NCI-H446 (cell line): ENCODE data around the gene SOX2.

Source experiments
- DNase-seq, 2 experiments: peaks; one replicate each; lab custom pipeline; 2025; lab: John Stamatoyannopoulos, UW

Gene SOX2

GRCh38 chr3:181704421-181705085, 7.2 kb upstream of the SOX2 start:
- DNase-seq: no peak

DNA sequence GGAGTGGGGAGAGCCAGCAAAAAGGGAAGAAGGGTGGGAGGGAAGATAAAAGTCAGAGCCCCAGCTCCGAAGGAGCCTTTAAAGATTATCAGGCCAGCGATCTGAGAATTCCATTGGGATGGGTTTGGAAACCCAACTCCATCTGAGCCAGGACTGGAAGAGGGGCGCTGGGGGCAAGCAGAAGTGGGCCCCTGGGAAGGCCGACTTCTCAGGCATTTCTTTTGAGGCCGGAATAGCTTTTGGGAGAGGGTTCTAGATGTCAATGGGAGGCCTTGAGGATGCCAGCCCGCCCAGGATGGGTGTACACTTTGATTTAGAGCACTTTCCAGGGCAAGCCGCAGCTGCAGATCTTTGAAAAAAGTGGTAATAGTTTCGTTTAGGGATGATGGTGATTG, 6.6 kb upstream of the SOX2 start:
- no peak for DNase-seq

DNA sequence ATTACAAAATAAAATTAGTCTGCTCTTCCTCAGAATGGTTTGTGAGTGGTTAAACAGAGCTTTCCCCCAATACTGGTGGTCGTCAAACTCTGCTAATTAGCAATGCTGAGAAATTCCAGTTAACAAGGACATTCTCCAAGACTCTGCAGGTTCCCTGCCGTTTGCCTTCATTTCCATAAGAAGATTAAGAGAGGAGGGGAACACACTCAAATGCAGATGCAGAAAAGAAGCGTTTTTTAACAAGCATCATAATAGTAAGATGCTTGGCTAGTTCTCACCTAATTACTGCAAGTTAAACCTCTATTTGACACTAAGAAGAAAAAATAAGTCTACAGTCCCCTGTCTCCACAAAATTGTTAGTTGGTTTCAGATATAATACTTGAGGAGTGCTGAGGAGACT, 3.7 kb upstream of the SOX2 start:
- DNase-seq: no peak

GRCh38 chr3:181709537-181710279, 2.0 kb upstream of the SOX2 start:
- DNase-seq: peak; percentile 35 to 81

GRCh38 chr3:181710345-181711291, 1.1 kb upstream of the SOX2 start:
- DNase-seq: peak; percentile 45 to 72

DNA sequence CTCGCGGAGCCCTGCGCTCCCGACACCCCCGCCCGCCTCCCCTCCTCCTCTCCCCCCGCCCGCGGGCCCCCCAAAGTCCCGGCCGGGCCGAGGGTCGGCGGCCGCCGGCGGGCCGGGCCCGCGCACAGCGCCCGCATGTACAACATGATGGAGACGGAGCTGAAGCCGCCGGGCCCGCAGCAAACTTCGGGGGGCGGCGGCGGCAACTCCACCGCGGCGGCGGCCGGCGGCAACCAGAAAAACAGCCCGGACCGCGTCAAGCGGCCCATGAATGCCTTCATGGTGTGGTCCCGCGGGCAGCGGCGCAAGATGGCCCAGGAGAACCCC, 464 bp downstream of the SOX2 start:
- DNase-seq: no peak

GRCh38 chr3:181712553-181713279, 991 bp downstream of the SOX2 start:
- peak; percentile 38 to 63 for DNase-seq

- peak in 1 of 2 experiments; percentile 44 for DNase-seq
Observed at GRCh38 chr3:181713280-181713647, 1.5 kb downstream of the SOX2 start.

DNA sequence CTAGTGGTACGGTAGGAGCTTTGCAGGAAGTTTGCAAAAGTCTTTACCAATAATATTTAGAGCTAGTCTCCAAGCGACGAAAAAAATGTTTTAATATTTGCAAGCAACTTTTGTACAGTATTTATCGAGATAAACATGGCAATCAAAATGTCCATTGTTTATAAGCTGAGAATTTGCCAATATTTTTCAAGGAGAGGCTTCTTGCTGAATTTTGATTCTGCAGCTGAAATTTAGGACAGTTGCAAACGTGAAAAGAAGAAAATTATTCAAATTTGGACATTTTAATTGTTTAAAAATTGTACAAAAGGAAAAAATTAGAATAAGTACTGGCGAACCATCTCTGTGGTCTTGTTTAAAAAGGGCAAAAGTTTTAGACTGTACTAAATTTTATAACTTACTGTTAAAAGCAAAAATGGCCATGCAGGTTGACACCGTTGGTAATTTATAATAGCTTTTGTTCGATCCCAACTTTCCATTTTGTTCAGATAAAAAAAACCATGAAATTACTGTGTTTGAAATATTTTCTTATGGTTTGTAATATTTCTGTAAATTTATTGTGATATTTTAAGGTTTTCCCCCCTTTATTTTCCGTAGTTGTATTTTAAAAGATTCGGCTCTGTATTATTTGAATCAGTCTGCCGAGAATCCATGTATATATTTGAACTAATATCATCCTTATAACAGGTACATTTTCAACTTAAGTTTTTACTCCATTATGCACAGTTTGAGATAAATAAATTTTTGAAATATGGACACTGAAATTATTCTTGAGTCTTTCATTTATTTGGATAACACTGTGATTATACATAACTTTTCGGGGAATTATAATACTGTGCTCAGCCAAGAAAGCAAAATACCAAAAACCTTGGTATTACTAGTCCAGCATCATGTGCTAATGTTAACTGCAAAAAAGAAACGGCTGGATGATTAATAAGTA, 2.2 kb downstream of the SOX2 start:
- DNase-seq: peak in 1 of 2 experiments; percentile 36

DNA sequence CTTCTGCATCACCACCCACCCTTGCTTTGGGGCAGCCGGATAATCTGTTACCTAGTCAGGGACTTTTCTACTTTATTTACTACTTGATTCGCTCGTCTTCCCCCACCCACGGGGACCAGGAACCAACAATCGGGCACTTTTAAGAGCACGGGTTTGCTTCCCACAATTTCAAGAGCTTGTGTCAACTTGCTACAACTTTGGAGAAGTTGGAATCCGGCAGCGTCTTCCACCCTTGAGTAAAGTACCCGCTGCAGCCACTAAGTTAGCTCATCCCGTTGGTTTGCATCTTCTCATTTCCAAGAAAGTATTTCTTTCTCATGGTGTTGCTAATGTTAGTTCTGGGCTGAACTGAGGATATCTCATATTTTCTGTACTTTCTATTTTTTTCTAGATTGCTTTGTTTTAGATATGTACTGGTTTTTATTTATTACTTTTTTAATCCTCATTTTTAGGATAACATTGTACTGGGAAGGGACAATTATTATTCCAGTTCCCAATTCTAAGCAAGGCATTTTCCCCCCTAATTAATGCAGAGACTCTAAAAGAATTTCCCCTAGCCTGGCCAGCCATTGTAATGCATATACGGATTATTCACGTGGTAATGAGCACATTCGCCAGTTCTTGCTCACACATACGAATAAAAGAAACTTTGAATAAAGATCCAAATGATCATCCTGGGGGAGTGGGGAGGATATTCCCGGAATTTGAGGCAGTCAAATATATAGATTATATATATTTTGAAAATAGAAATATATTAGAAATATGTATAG, 4.0 kb downstream of the SOX2 start:
- peak in 1 of 2 experiments; percentile 21 for DNase-seq

- peak; percentile 12 to 50 for DNase-seq
Observed at GRCh38 chr3:181716966-181717365, 5.2 kb downstream of the SOX2 start.

DNA sequence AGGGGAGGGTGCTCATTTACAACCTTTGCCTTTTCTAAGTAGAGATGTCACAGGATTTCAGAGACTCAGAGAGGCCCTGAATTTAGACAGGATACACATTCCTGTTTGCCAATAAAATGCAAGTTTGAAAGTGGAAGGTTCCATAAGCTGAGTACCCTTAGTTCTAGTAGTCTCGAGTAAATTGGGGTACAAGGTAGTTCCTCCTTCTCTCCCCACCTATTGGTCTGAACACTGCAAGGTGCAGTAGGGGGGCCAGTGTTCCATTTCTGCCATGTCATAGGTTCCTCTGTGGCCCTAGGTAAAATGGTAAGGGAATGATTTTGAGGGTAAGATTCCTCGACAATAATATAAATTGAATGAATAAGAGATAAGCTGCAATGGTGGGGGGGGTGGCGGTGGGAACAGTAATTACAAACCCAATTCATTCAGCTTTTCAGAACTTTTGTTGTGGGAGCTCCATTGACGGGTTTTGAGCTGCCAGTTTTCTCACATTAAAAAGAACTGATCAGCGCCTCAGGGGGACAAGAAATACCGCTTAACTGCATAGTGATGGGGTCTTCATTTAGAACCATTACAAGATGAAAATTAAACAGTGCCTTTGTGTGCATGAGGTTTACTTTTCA, 5.9 kb downstream of the SOX2 start:
- DNase-seq: no peak

DNA sequence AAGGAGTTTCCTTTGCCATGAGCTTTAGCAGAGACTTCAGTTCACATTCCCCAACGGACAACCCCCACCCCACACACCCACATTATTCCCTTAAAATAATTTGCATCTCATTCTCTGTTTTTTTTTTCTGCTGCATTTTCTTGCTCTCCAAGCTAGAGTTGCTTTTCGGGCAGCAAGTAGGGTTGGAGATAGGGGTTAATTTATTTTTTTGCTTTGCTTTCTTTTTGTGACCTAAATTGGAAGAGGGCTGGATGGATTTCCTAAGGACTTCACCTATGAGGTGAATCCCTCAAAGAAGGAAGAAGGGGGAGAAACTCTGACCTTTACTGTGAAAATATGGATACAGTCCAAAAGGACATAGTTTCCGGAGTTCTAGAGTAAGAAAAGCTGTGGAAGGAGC, 6.6 kb downstream of the SOX2 start:
- no peak for DNase-seq

- no peak for DNase-seq
Observed at GRCh38 chr3:181718987-181719911, 7.5 kb downstream of the SOX2 start.

DNA sequence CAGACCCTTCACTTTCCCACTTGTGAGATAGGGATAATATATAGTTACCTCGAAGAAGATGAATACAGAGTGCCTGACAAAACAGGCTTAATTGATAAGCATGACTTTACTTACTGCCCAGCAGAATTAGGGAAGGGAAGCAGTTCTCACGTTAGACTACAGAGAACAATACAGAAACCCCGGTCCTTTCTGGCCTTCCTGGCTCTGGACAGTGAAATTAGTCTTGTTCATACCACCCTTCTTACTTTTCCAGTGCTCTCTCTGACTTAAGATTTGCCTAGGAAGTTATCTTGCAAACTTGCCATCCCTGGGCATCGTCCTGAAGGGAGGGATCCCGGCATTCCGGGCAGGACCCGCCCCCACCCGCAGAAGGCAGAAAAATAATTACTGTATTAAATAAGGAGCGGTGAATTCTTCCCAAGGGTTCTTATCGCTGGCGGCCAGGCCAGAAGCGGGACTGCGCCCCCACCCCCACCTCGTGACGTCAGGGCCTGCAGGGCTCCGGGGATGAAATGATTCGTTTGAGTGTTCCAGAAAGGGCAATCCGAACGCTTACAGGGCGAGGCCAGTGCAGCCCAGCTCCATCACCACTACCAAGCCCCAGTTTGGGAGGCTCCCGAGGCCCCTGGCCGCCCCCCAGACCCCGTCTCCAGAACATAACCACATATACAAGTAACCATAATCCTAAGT, 8.4 kb downstream of the SOX2 start:
- no peak for DNase-seq

- no peak for DNase-seq
Observed at GRCh38 chr3:181721046-181721875, 9.5 kb downstream of the SOX2 start.

GRCh38 chr3:181722156-181722555, 10.4 kb downstream of the SOX2 start:
- DNase-seq: no peak
